GM18870 (cell line): ENCODE data around the gene TLR9.

Experiments
- ATAC-seq: cut with Tn5 transposase; IDR thresholded peaks from one replicate; pipeline ENCODE4 v1.9.1; 2021; ENCODE audit warnings: moderate library complexity; ENCODE audit not compliant: unreplicated experiment

TLR9 gene

GRCh38 chr3:52218454-52218853 is 7.0 kb downstream of the TLR9 start:
- ATAC-seq: no peak

GRCh38 chr3:52218026-52218425 is 7.4 kb downstream of the TLR9 start:
- no peak for ATAC-seq

- no peak for ATAC-seq
Observed at GRCh38 chr3:52217409-52217805, 8.0 kb downstream of the TLR9 start.

GRCh38 chr3:52216585-52217408 is 8.6 kb downstream of the TLR9 start:
- no peak for ATAC-seq

GRCh38 chr3:52215351-52215750 is 10.1 kb downstream of the TLR9 start:
- no peak for ATAC-seq

- no peak for ATAC-seq
Observed at GRCh38 chr3:52213901-52214300, 11.5 kb downstream of the TLR9 start.

GRCh38 chr3:52213005-52213404 is 12.4 kb downstream of the TLR9 start:
- no peak for ATAC-seq

GRCh38 chr3:52211268-52211891 is 14.1 kb downstream of the TLR9 start:
- ATAC-seq: no peak

GRCh38 chr3:52210550-52211046 is 14.8 kb downstream of the TLR9 start:
- ATAC-seq: no peak

- ATAC-seq: no peak
Observed at GRCh38 chr3:52210037-52210436, 15.4 kb downstream of the TLR9 start.

- ATAC-seq: no peak
Observed at GRCh38 chr3:52208556-52208955, 16.9 kb downstream of the TLR9 start.

- no peak for ATAC-seq
Observed at GRCh38 chr3:52205727-52206372, 19.6 kb downstream of the TLR9 start.

- no peak for ATAC-seq
Observed at GRCh38 chr3:52204337-52205073, 20.9 kb downstream of the TLR9 start.

- ATAC-seq: no peak
Observed at GRCh38 chr3:52203701-52204100, 21.7 kb downstream of the TLR9 start.

- ATAC-seq: no peak
Observed at GRCh38 chr3:52202384-52203077, 22.9 kb downstream of the TLR9 start.

- no peak for ATAC-seq
Observed at GRCh38 chr3:52200981-52201679, 24.3 kb downstream of the TLR9 start.

- no peak for ATAC-seq
Observed at GRCh38 chr3:52198643-52199608, 26.5 kb downstream of the TLR9 start.

- ATAC-seq: peak; percentile 83
Observed at GRCh38 chr3:52197842-52198625, 27.4 kb downstream of the TLR9 start, which contains the start of gene ALAS1. TSS of gene ALAS1 (plus strand) at chr3:52198160. CDS start at chr3:52199242, 1,082 bp downstream.
